ENCODE data around the gene ARMC12.
"Not testable (repeated sequence)": the region's sequence is repeated elsewhere in the genome, so short reads cannot be mapped to it uniquely, and the experiment has no call there.

The ARMC12 gene

GRCh38 chr6:35736982-35737412 lies at the start of gene ARMC12:
TSS of gene ARMC12 (plus strand) at chr6:35737032. CDS start at chr6:35737109, 77 bp downstream.
- no peak for DNase-seq (ENCODE audit: low read depth in 1 of 2, low spot score in 1 of 2)

GRCh38 chr6:35687658-35688604 lies 48.9 kb upstream of the ARMC12 start:
- peak; percentile 25 to 27 for DNase-seq (ENCODE audit: low read depth in 1 of 2, low spot score in 1 of 2)

- peak; percentile 61 to 83 for DNase-seq (ENCODE audit: low read depth in 1 of 2, low spot score in 1 of 2)
These were observed 48.1 kb upstream of the ARMC12 start, which contains the start of gene FKBP5 for GRCh38 chr6:35688605-35689322. TSS of gene FKBP5 (minus strand) at chr6:35688915. CDS start at chr6:35642824, 46,091 bp downstream.

- DNase-seq (ENCODE audit: low read depth in 1 of 2, low spot score in 1 of 2), result not testable (repeated sequence)
These were observed 46.8 kb upstream of the ARMC12 start for GRCh38 chr6:35690006-35690405.

GRCh38 chr6:35690484-35690883 lies 46.3 kb upstream of the ARMC12 start:
- no peak for DNase-seq (ENCODE audit: low read depth in 1 of 2, low spot score in 1 of 2)

- DNase-seq (ENCODE audit: low read depth in 1 of 2, low spot score in 1 of 2), result no peak
These were observed 45.6 kb upstream of the ARMC12 start for GRCh38 chr6:35691027-35691824.

GRCh38 chr6:35694462-35694861 lies 42.4 kb upstream of the ARMC12 start:
- DNase-seq (ENCODE audit: low read depth in 1 of 2, low spot score in 1 of 2), result no peak

- DNase-seq (ENCODE audit: low read depth in 1 of 2, low spot score in 1 of 2), result not testable (repeated sequence)
These were observed 38.4 kb upstream of the ARMC12 start for GRCh38 chr6:35698430-35698829.

GRCh38 chr6:35698858-35699257 lies 38.0 kb upstream of the ARMC12 start:
- DNase-seq (ENCODE audit: low read depth in 1 of 2, low spot score in 1 of 2), result no peak

- DNase-seq (ENCODE audit: low read depth in 1 of 2, low spot score in 1 of 2), result no peak
These were observed 33.3 kb upstream of the ARMC12 start for GRCh38 chr6:35703554-35703953.

GRCh38 chr6:35706468-35706867 lies 30.4 kb upstream of the ARMC12 start:
- DNase-seq (ENCODE audit: low read depth in 1 of 2, low spot score in 1 of 2), result no peak

- DNase-seq (ENCODE audit: low read depth in 1 of 2, low spot score in 1 of 2), result no peak
These were observed 29.0 kb upstream of the ARMC12 start for GRCh38 chr6:35707714-35708407.

- DNase-seq (ENCODE audit: low read depth in 1 of 2, low spot score in 1 of 2), result no peak
These were observed 28.2 kb upstream of the ARMC12 start for GRCh38 chr6:35708585-35708984.

- DNase-seq (ENCODE audit: low read depth in 1 of 2, low spot score in 1 of 2), result no peak
These were observed 26.5 kb upstream of the ARMC12 start for GRCh38 chr6:35710241-35710847.

GRCh38 chr6:35711731-35712130 lies 25.1 kb upstream of the ARMC12 start:
- DNase-seq (ENCODE audit: low read depth in 1 of 2, low spot score in 1 of 2), result no peak

GRCh38 chr6:35713006-35713767 lies 23.6 kb upstream of the ARMC12 start:
- no peak for DNase-seq (ENCODE audit: low read depth in 1 of 2, low spot score in 1 of 2)

GRCh38 chr6:35716798-35717197 lies 20.0 kb upstream of the ARMC12 start:
- DNase-seq (ENCODE audit: low read depth in 1 of 2, low spot score in 1 of 2), result no peak

GRCh38 chr6:35717449-35718374 lies 19.1 kb upstream of the ARMC12 start:
- no peak for DNase-seq (ENCODE audit: low read depth in 1 of 2, low spot score in 1 of 2)

Data from activated T-helper 1 cell treated with anti-CD3 and anti-CD28 coated beads, Interleukin-2, amount 50 U/mL, for 16 hours (primary cell).